HG03521 (cell line): Measurements from ENCODE around the gene SLIT3.
A peak's percentile ranks its signal among the peaks of the same experiment; 100 is the strongest.

Experiments used
- ATAC-seq: cut with Tn5 transposase; IDR thresholded peaks from one replicate; pipeline ENCODE4 v1.9.1; 2021; ENCODE audit warnings: mild to moderate bottlenecking, moderate library complexity; ENCODE audit not compliant: unreplicated experiment

The SLIT3 gene

GRCh38 chr5:168976311-168976970 is 324.5 kb downstream of the SLIT3 start:
- ATAC-seq: no peak

- ATAC-seq: no peak
Observed at GRCh38 chr5:168975331-168975730, 325.6 kb downstream of the SLIT3 start.

DNA sequence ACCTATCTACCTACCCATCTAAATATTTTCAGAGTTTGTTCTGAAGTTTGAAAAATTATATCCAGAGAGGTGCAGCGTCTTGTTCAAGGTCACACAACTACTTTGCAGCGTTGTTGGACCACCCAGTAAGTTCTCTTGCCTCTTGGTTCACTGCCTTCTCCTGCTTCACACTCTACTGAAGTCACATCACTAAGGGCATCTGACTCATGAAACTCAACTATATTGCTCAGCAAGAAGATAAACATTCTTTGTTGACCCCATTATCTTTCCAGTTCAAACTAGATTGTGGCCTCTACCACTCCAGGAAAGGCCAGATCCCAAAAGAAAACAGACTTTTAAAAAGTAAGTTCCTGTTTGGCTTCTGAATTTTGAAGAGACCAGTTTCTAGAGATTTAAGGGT is 326.9 kb downstream of the SLIT3 start:
- no peak for ATAC-seq

DNA sequence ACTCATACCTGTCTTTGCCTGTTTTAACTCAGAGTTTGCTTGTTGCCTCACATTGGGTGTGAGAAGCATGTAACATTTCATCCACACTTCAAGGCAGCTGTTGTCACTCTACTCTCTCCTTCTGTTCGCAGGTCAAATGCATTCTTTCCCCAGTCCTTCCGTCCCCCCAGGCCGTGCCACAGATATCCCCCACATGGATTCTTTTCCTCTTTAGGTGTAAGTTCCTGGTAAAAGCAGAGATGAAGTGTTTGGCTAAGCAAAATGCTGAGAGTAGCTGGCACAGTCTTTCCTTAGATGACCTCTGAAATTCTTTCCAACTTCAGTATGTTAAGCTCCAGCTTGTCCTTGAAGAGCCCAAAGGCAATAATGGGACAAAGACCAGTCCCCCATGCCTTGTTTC is 328.2 kb downstream of the SLIT3 start:
- ATAC-seq: no peak

- no peak for ATAC-seq
Observed at GRCh38 chr5:168971100-168971499, 329.8 kb downstream of the SLIT3 start.

- ATAC-seq: no peak
Observed at GRCh38 chr5:168969326-168969886, 331.5 kb downstream of the SLIT3 start.

DNA sequence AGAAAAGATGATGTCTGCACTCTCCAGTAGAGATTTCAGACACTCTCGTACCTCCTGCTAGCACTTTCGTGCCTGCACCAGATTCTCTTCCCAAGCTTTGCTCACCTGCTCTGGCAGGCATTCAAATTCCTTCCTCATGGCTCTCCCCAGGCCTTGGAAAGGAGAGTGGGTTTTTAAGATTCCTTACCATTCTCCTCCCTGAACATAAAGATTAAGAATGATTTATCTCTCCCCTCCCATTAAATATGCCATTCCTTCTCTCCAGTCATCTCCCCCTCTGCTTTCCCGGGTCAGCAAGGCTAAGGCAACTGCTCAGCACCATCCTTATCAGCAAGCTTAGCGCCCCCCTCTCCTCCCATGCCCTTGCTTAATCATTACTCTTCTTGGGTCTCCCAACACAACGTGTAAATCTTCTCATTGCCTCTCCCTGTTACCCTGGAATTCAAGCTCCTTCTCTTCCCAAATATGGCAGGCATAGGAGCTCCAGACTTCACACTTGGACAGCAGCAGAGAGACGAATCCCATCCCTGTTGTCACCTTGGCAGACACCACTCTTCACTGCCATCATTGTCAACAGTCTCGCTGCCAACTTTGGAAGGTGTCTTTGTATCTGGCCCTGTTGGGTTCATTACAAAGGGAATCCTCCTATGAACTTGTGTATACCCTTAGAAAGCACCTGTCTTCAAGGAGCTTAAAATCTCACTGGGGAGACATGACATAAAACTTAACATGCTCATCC is 332.9 kb downstream of the SLIT3 start:
- ATAC-seq: no peak

DNA sequence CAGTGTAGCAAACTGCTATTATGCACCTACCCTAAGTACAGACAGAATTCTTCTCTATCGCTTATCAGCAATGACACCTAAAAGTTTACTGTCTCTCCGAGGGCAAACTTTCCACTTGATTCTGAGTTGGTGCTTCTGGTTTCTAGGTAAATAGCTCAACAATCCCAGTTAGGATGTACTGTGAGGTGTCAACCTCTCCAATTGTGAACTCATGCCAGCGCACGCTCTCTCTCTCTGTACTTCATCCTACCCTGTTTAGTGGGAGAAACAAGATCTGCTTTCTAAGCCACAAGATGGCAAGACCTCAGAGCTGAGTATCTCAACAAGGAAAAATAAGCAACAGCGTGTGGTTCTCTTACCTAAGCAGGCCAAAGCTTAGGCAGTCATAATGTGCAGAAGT is 335.3 kb downstream of the SLIT3 start:
- ATAC-seq: no peak

GRCh38 chr5:168964182-168964581 is 336.8 kb downstream of the SLIT3 start:
- no peak for ATAC-seq

DNA sequence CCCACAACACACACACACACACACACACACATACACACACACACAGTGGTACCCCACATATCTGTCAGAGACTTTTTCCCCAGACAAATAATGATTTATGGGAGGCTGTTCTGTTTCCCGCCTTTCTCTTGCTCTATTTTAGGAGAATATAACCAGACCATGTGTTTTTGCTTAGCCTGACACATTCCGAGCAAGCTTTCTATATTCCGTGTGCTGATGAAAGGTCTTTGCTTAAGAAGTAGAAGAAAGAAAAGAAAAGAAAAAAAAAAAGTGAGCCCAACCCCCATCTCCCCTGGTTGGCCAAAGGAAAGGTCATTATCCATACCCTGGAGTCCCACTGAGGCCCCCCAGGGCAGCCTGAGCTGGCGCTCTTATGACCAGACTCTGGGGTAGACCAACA is 338.6 kb downstream of the SLIT3 start:
- ATAC-seq: no peak

GRCh38 chr5:168961681-168962080 is 339.3 kb downstream of the SLIT3 start:
- no peak for ATAC-seq

DNA sequence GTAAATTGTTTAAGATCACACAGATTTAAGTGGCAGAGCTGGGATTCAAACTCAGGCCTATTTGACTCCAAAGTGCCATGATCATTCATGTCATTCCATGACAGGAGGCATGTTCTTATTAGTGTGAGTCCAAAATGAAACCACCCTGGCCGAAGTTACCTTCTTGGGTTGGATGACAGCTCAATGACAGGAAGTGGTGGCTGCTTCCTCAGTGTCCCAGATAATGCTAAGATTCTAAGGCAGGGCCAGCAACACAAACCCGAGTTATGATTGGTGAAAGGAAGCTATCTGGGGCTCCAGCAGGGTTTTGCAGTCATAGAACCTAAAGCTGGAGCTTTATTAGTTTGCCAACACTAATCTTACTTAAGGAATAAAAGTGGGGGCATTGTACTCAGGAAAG is 340.4 kb downstream of the SLIT3 start:
- no peak for ATAC-seq

DNA sequence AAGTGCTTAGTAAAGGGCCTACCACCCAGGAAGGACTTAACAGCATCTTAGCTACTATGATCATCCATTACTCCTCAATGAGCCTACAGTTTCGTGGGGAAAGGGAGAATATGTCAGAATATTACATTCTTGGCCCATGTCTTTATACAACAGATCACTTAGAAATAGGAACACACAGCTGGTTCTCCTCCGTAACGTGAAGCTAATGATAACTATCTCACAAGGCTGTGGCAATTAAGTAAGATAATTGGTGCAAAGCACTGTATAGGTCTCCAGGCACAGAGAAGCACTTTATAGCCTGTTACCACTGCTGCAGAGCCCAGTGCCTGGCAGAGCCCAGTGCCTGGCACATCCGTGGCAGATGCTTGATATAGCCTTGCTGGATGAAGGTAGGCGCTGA is 347.6 kb downstream of the SLIT3 start:
- no peak for ATAC-seq

DNA sequence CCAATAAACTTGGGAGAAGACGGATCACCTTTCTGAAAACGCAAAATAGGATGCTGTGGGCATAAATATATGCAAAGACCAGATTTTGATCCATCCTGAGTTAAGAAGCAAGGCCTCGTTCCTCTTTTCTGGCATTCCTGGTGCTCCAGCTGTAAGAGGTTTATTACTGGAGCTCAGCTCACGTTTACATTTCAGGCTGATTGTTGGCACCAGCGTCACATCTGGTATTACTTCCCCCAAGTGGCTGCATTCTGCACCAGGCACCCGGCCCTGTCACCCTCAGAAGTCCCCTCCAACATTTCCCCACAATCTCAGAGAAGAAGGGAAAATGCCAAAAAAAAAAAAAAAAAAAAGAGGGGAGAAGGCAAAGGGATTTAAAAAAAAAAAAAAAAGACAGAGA is 348.7 kb downstream of the SLIT3 start:
- no peak for ATAC-seq

GRCh38 chr5:168951769-168952168 is 349.2 kb downstream of the SLIT3 start:
- ATAC-seq: no peak

- ATAC-seq: no peak
Observed at GRCh38 chr5:168951356-168951755, 349.6 kb downstream of the SLIT3 start.

- peak; percentile 52 for ATAC-seq
Observed at GRCh38 chr5:168950241-168950951, 350.5 kb downstream of the SLIT3 start.

DNA sequence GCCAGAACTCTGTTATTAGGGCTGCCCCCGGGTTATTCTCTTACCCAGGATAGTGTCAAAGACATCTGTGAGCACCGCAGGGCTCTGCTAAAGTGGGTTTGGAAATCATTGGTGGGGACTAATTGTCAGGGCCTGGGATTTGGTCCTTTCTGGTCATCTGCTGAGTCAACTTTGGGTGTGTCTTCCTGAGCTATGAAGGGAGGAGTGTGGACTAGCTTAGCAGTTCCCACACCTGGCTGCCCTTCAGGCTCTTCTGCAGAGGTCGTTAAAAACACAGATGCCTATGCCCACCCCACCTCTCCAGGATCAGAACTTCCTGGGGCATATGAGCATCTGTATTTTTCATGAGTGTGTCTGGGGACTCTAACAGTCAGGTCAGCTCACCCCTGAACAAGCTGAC is 352.2 kb downstream of the SLIT3 start:
- no peak for ATAC-seq

DNA sequence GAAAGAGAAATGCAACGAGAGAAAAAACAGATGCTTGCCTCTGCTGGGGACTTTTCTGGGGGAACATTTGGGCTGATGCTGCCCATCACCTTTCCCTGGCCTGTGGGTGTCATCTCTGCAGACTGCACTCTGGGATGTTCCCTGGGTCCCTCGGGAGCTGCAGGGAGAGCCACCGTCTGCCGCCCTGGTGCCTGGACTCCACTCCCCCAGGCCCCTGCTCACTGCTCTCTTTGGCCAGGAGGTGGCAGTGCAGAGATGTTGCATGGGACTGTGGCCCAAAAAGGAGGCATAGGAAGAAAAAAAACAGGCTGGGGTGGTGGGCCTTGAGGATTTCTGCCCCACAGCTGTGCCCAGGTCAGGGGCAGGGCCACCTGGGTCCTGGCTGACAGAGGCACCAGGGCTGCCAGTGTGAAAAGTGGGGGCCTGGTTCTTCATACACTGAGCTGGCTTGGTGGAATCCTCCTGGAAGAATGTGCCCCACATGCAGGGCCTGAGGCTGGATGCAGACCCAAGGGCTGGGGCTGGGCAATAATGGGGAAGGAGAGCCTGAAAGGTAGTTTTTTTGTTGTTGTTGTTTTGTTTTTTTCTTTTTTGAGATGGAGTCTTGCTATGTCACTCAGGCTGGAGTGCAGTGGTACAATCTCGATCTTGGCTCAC is 353.6 kb downstream of the SLIT3 start:
- peak; percentile 51 for ATAC-seq

- no peak for ATAC-seq
Observed at GRCh38 chr5:168946363-168946762, 354.6 kb downstream of the SLIT3 start.

- ATAC-seq: no peak
Observed at GRCh38 chr5:168944004-168944403, 356.9 kb downstream of the SLIT3 start.
